ENCODE results near the gene LAMA5.

DNA sequence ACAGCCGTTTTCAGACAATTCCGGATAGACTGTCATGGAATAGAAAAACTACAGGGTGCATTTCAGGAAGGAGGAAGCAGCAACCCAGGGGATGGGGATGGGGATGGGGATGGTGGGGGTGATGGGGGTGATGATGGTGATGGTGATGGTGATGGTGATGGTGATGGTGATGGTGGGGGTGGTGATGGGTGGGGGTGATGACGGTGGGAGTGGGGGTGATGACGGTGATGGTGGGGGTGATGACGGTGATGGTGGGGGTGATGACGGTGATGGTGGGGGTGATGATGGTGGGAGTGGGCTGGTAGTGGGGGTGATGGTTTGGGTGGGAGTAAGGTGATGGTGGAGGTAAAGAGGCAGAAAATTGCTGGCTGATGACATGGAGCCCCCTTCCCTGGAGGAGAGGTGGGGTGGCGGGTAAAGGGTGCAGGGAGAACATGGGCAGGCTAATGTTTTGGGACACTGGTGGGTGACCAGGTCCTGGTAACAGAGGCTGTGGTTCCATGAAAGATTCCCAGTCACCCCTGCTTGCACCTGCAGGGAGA is 17.5 kb downstream of the LAMA5 start:
- TF ChIP-seq, protein P1, sequence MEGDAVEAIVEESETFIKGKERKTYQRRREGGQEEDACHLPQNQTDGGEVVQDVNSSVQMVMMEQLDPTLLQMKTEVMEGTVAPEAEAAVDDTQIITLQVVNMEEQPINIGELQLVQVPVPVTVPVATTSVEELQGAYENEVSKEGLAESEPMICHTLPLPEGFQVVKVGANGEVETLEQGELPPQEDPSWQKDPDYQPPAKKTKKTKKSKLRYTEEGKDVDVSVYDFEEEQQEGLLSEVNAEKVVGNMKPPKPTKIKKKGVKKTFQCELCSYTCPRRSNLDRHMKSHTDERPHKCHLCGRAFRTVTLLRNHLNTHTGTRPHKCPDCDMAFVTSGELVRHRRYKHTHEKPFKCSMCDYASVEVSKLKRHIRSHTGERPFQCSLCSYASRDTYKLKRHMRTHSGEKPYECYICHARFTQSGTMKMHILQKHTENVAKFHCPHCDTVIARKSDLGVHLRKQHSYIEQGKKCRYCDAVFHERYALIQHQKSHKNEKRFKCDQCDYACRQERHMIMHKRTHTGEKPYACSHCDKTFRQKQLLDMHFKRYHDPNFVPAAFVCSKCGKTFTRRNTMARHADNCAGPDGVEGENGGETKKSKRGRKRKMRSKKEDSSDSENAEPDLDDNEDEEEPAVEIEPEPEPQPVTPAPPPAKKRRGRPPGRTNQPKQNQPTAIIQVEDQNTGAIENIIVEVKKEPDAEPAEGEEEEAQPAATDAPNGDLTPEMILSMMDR (IDR thresholded peaks at IDR 0.05; ENCODE audit: low read length), result no peak
- TF ChIP-seq EZH2 (optimal IDR thresholded peaks at IDR 0.05; ENCODE audit: low read depth, low read length) (no peak), EZH2phosphoT487 (IDR thresholded peaks at IDR 0.05; ENCODE audit: low read length) (no peak)

All from MM.1S (cell line).